Measurements from ENCODE around the gene MRPL48. TPM values are rescaled to one million over a fixed set of nuclear protein-coding genes. Genes with fewer than 3 reads are reported as not detected.
A peak's percentile ranks its signal among the peaks of the same experiment; 100 is the strongest.
"Not testable (repeated sequence)": the region's sequence is repeated elsewhere in the genome, so short reads cannot be mapped to it uniquely, and the experiment has no call there.

Gene MRPL48
- total RNA-seq, 4 donors from 2014 or later, result 15.2 to 26.4 (median 21.0) TPM

GRCh38 chr11:73760679-73761402 is 26.8 kb upstream of the MRPL48 start, which contains the start of gene RAB6A:
RAB6A (minus strand) TSS chr11:73761074; CDS start chr11:73760635, 439 bp downstream.
- WGBS, 2 donors, result 0% methylated on average over 30 to 49 of the region's 74 CpGs
- intact Hi-C loops (cut with DNase I; ENCODE audit: low total_unique reads), result no loop called here

GRCh38 chr11:73761403-73761945 is 26.2 kb upstream of the MRPL48 start:
- TF ChIP-seq CTCF (IDR thresholded peaks at IDR 0.05) (no peak), POLR2A (IDR thresholded peaks at IDR 0.05) (no peak)
- 45 to 47% methylated on average over 16 of the region's 16 CpGs for WGBS, 2 donors
- DNase-seq (ENCODE audit: low spot score in 2 of 2), result no peak
- intact Hi-C loops (cut with DNase I; ENCODE audit: low total_unique reads), result no loop called here
- no peak overlapping the region for H3K4me3 ChIP-seq (ENCODE audit: low read depth, poor library complexity, severe bottlenecking)

More at GRCh38 chr11:73760679-73761402, 26.8 kb upstream of the MRPL48 start, which contains the start of gene RAB6A:
- peak; percentile 100 for DNase-seq (ENCODE audit: low spot score in 2 of 2)
- peak within 1 kb of the TSS; percentile 98 for H3K4me3 ChIP-seq (ENCODE audit: low read depth, poor library complexity, severe bottlenecking)
- TF ChIP-seq CTCF (IDR thresholded peaks at IDR 0.05) (no peak), POLR2A (IDR thresholded peaks at IDR 0.05) (no peak)

- no peak for DNase-seq (ENCODE audit: low spot score in 2 of 2)
- no peak overlapping the region for H3K4me3 ChIP-seq (ENCODE audit: low read depth, poor library complexity, severe bottlenecking)
- no peak for TF ChIP-seq POLR2A (IDR thresholded peaks at IDR 0.05)
- TF ChIP-seq CTCF (IDR thresholded peaks at IDR 0.05), result no peak
- intact Hi-C loops (cut with DNase I; ENCODE audit: low total_unique reads), result no loop called here
Measured at GRCh38 chr11:73762732-73763131, 24.9 kb upstream of the MRPL48 start.

GRCh38 chr11:73766763-73767162 is 20.9 kb upstream of the MRPL48 start:
- DNase-seq (ENCODE audit: low spot score in 2 of 2), result no peak
- WGBS, 2 donors, result 43 to 63% methylated on average over 1 of the region's 1 CpG
- intact Hi-C loops (cut with DNase I; ENCODE audit: low total_unique reads), result no loop called here
- TF ChIP-seq POLR2A (IDR thresholded peaks at IDR 0.05) (no peak), CTCF (IDR thresholded peaks at IDR 0.05) (no peak)
- H3K4me3 ChIP-seq (ENCODE audit: low read depth, poor library complexity, severe bottlenecking), result no peak overlapping the region

GRCh38 chr11:73770811-73771210 is 16.9 kb upstream of the MRPL48 start:
- 92 to 95% methylated on average over 7 of the region's 7 CpGs for WGBS, 2 donors
- DNase-seq (ENCODE audit: low spot score in 2 of 2); intact Hi-C loops (cut with DNase I; ENCODE audit: low total_unique reads); H3K4me3 ChIP-seq (ENCODE audit: low read depth, poor library complexity, severe bottlenecking): not testable (repeated sequence)

GRCh38 chr11:73779084-73779902 is 8.4 kb upstream of the MRPL48 start:
- peak; percentile 98 to 99 for DNase-seq (ENCODE audit: low spot score in 2 of 2)
- WGBS, 2 donors, result 0 to 1% methylated on average over 29 to 30 of the region's 30 CpGs
- H3K4me3 ChIP-seq (ENCODE audit: low read depth, poor library complexity, severe bottlenecking), result peak overlapping the region; percentile 12
- intact Hi-C loops (cut with DNase I; ENCODE audit: low total_unique reads), result no loop called here
- no peak for TF ChIP-seq CTCF (IDR thresholded peaks at IDR 0.05)
- TF ChIP-seq POLR2A (IDR thresholded peaks at IDR 0.05), result no peak

All from lower leg skin (tissue), 4 donors.